Daoy (cell line): ENCODE data around the gene ZNF580. TPM values are rescaled to one million over a fixed set of nuclear protein-coding genes. Genes with fewer than 3 reads are reported as not detected.

Source experiments
- DNase-seq: peaks from one replicate; pipeline ENCODE4 v3.0.0-alpha.2; 2015; ENCODE audit warnings: low read depth
- total RNA-seq: library from RNA; depleted of rRNA; stranded (reverse); fragments of >200 nt; shearing (Covaris generic); gene quantifications from 2 replicates; pipeline ENCODE4 v1.2.3, GENCODE V29; 2014; rRNA removed

The ZNF580 gene
- total RNA-seq, 1 experiment from 2014 or later: 1.8 TPM

GRCh38 chr19:55691561-55692481 is 51.0 kb downstream of the ZNF580 start:
- DNase-seq: no peak

GRCh38 chr19:55692681-55693081 is 51.9 kb downstream of the ZNF580 start:
- DNase-seq: no peak

Other genes with a start within 250 kb of the ZNF580 start
- gene UBE2S, start 233.2 kb upstream of the ZNF580 start, total RNA-seq: 317 and 338 TPM in 2 replicates
- gene SHISA7, start 197.7 kb upstream of the ZNF580 start, total RNA-seq: not detected in 2 replicates
- 134 and 140 TPM in 2 replicates for gene ISOC2, start 179.4 kb upstream of the ZNF580 start, total RNA-seq
- not detected in 2 replicates for gene C19orf85, start 176.3 kb upstream of the ZNF580 start, total RNA-seq
- gene ZNF628, start 164.4 kb upstream of the ZNF580 start, total RNA-seq: 1.7 and 3.4 TPM in 2 replicates
- 22.5 and 23.2 TPM in 2 replicates for gene NAT14, start 155.8 kb upstream of the ZNF580 start, total RNA-seq
- gene SSC5D, start 152.6 kb upstream of the ZNF580 start, total RNA-seq: 1.4 and 2.2 TPM in 2 replicates
- not detected in 2 replicates for gene SBK2, start 103.9 kb upstream of the ZNF580 start, total RNA-seq
- gene SBK3, start 95.5 kb upstream of the ZNF580 start, total RNA-seq: not detected in 2 replicates
- gene ZNF579, start 60.2 kb upstream of the ZNF580 start, total RNA-seq: 8.8 and 9.8 TPM in 2 replicates
- 2.2 and 4.1 TPM in 2 replicates for gene FIZ1, start 41.5 kb upstream of the ZNF580 start, total RNA-seq
- gene ZNF524, start 40.7 kb upstream of the ZNF580 start, total RNA-seq: 6.1 and 8.7 TPM in 2 replicates
- 0.15 and 0.80 TPM in 2 replicates for gene ZNF865, start 35.4 kb upstream of the ZNF580 start, total RNA-seq
- gene ZNF784, start 16.4 kb upstream of the ZNF580 start, total RNA-seq: 5.8 and 6.1 TPM in 2 replicates
- 10.1 and 15.9 TPM in 2 replicates for gene ZNF581, start 2.6 kb downstream of the ZNF580 start, total RNA-seq
- gene CCDC106, start 7.2 kb downstream of the ZNF580 start, total RNA-seq: 8.2 and 8.6 TPM in 2 replicates
- gene U2AF2, start 14.0 kb downstream of the ZNF580 start, total RNA-seq: 218 and 267 TPM in 2 replicates
- gene EPN1, start 34.2 kb downstream of the ZNF580 start, total RNA-seq: 25.3 and 26.6 TPM in 2 replicates
- gene NLRP9, start 97.4 kb downstream of the ZNF580 start, total RNA-seq: not detected in 2 replicates
- gene RFPL4A, start 118.1 kb downstream of the ZNF580 start, total RNA-seq: 64.2 and 89.1 TPM in 2 replicates
- 46.6 and 54.4 TPM in 2 replicates for gene RFPL4AL1, start 128.1 kb downstream of the ZNF580 start, total RNA-seq
- 4.1 and 5.1 TPM in 2 replicates for gene NLRP11, start 191.0 kb downstream of the ZNF580 start, total RNA-seq
- 0.60 and 0.80 TPM in 2 replicates for gene NLRP4, start 195.5 kb downstream of the ZNF580 start, total RNA-seq